HCEC 1CT (cell line): ENCODE measurements around the gene LRP2BP.
"Not testable (repeated sequence)": the region's sequence is repeated elsewhere in the genome, so short reads cannot be mapped to it uniquely, and the experiment has no call there.

Experiments
- DNase-seq: peaks from one replicate; pipeline ENCODE4 v3.0.0-alpha.2; 2017

LRP2BP gene

DNA sequence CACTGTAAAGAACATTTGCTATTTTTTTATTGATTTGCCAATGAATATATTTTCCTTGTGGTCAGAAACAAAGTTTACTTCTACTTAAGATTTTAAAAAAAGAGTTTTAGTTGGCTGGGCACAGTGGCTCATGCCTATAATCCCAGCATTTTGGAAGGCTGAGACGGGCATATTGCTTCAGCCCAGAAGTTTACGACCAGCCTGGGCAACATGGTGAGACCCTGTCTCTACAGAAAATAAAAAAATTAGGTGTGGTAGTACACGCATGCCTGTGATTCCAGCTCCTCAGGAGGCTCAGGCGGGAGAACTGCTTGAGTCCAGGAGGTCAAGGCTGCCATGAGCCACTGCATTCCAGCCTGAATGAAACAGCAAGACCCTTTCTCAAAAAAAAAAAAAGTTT lies 36.8 kb downstream of the LRP2BP start:
- DNase-seq, result no peak

DNA sequence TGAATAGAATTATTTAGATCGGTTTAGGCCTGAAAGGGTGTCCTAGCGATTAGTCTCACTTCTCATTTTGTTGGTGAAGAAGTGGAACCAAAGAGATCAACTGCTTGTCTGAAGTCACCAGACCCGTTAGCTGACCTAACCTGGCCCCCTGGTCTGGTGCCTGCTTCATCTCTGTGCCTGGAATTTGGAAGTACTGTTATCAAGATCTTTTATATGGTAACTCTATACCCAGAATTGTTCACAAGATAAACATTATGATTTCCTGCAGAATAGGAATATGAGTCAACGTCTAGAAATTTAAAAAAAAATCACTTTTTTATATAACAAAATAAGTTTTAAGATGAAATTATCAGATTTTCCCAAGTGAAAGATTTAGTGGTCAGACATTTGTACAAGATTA lies 37.2 kb downstream of the LRP2BP start:
- DNase-seq, result peak; percentile 13

DNA sequence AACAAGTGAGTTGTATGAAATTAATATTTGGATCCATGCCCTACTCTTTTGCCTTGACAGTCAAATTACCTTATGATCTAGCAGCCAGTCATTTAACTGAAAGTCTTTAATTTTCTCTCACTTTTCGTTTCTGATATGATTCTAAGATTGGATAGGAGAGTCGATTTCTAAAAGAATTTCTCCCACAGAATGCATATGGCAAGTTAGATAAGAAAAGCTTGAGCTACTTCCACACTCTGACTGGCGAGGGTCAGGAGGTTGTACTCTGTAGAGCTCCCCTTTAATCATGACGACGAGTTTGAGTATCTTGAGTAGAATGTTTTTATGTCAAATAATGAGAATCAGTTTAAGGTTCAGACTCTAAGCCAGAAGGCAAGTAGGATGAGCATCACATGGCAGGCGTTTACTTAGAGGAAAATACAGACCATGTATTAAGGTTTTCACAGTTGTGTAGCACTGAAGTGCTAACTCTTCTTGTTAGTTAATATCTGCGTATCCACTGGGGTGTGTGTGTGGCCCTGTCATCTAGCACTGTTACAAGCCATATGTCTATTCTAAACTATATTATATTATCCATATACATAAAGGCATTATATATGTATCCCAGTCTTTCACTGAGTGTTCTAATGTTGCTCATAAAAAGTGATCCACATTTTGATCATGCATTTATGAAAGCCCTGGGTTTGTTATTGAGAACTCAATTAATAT lies 37.8 kb downstream of the LRP2BP start:
- no peak for DNase-seq

DNA sequence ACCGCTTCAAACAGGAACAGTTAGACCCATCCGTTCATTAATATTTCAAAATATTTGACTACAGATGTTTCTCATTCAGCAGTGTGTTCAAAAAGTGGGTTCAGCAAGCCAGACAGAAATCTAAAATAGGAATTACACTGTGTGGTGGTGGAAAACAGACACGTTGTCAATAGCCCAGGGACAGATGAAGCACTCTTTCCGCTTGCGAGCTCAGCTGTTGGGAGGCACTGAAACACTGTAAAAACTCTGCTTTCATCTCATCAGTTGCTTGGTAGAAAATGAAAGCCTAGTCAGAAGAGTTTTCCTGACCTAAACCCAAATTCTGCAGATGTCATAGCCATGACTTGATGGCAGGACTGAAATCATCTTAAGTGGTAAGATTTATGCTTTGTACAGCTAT lies 38.5 kb downstream of the LRP2BP start:
- no peak for DNase-seq

DNA sequence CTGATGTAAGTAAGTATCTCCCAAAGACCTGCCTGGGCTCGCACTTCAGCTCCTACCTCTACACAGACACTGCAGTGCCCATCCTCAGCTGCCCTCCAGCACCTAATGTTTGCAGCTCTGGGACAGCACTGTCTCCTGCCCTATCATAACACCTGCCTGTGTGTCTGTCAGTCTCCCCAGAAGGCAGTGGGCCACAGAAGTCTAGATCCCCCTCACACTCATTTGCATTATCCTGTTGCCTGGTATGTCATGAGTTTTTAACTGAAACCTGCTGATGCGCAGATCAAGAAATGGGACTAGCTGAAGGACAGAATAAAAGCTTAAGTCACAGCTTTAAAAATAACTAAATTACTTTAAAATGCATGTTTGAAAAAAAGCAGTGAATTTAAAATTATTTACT lies 43.0 kb downstream of the LRP2BP start:
- DNase-seq, result no peak

DNA sequence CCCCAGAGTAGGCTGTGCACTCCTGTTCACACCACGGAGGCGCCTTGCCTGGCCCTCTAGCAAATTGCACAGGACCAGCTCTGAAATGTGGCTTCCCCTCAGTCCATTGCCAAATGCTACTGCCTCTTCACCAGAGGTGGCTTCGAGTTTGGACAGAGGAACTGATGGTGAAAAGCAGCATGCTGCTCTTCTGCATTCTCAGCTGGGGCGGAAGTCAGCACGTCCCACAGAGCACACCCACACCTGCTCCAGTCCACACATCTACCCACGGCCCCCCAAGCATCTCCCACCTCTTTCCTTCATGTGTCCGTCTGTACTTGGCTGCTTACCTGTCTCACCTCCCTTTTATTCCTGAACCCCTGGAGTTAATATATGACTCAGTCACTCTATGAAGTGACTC lies 43.5 kb downstream of the LRP2BP start:
- DNase-seq, result no peak

DNA sequence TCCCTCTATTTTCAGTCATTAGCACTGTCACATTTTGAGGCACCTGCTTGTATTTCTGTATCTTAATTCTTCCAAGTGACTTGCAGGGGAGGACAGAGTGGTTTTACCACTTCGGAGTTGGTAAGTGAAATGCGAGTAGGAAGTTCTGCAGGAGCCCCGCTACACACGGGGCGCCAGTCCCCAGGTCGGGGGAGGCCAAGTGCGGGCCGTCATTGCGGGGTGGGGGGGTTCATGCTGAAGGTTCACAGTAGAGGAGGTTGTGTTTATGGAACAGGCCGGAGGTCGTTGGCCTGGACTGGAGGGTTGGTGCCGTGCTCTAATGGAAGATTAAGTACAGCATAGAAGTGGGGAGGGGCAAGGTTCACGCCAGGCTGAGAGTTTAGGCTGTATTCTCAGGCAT lies 44.0 kb downstream of the LRP2BP start:
- DNase-seq, result no peak

DNA sequence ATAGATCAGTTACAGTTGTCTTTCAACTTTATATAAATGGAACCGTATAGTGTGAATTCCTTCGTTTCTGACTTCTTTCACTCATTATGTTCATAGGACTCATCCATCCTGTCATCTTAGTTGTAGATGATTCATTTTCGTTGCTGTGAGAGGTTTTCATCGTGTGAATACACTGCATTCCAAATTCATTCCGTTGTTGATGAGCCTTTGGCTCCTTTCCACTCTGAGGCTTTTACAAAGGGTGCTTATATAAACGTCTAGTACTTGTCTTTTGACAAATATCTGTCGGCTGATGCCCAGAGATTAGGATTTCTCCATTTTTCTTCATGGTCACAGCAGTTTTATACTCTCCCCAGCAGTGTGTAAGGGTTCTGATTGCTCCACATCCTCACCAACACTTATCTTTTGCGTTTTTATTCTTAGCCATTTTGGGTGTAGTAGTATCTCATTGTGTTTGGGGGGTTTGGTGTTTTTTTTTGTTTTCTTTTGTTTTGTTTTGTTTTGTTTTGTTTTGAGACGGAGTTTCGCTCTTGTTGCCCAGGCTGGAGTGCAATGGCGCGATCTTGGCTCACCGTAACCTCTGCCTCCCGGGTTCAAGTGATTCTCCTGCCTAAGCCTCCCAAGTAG lies 48.6 kb downstream of the LRP2BP start:
- DNase-seq, result peak; percentile 20

DNA sequence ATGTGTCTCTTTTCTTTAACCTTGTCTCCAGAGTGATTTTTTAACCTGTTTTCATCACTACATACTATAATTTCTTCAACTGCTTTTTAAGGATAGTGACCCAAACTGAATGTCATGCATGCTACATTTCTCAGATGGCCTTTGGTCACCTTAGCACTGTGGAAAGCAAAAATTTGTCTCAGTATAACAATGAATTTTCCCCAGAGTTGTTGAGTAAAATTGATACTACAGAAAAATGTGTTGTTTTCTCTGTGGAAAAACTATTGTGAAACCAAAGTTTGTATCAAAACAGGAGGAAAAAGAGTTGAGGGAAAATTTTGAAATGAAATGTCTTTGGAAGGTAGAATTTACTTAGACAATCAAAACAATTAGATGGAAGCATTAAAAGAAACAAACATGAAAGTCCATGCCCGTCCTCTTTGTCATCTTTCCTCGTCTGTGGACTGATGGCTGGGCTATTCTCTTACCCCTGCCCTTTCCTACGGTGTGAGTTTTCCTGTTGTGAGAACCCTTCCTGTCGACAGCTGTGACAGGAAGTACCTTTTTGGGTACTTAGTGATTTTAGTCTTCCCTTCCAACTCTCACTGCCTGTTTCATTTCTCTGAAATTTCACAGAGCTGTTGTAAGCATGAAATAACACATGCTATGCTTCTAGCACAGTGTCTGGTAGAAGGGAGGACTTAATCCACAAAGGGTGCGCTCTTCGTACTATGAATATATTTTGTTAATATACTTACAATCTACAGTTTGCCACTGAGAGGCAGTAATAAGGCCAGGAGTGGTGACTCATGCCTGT lies 50.8 kb downstream of the LRP2BP start:
- DNase-seq, result no peak

DNA sequence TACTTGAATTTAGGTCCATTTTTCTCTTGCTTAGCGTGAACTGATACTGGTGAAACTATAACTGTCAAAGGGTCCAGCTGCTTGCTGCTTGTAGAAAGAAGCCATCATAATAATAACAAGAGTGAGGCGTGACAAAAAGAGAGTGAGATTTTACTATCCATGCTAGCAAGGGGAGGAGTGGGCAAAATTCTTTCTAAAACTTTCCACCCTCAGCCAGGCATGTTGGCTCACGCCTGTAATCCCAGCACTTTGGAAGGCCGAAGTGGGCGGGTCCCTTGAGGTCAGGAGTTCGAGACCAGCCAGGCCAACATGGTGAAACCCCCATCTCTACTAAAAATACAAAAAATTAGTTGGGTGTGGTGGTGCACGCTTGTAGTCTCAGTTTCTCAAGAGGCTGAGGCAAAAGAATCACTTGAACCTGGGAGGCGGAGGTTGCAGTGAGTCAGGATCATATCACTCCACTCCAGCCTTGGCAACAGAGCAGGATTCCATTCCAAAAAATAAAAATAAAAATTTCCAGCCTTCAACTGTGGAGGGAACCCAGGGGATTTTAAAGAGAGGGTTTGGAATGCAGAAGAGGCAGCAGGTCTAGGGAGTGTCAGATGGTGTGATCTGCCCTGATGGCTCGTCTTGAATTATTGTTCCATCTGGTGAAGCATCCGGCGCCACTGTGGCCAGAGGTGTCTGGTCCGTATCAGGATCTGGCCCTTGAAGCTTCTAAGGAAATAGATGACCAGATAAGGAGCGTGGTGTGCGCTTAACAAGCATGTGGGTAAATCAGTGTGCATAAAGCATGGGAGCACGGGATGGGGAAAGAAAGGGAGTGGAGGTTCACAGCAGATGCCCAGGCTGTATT lies 51.8 kb downstream of the LRP2BP start:
- DNase-seq, result no peak

DNA sequence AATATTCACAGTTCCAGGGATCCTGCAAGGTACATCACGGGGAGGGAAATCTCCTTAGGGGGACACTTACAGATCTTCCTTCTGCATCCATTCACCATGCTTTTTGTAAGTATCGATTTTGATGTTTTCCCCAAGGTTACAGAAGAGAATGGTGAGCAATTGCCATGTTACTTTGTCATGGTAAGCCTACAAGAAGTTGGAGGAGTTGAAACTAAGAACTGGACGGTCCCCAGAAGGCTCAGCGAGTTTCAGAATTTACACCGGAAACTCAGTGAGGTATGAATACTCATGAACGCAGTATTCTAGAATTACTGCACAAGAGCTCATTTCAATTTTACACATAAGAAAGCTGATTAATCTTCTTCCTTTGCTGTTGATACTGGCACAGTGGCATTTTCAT lies 53.9 kb downstream of the LRP2BP start:
- no peak for DNase-seq

DNA sequence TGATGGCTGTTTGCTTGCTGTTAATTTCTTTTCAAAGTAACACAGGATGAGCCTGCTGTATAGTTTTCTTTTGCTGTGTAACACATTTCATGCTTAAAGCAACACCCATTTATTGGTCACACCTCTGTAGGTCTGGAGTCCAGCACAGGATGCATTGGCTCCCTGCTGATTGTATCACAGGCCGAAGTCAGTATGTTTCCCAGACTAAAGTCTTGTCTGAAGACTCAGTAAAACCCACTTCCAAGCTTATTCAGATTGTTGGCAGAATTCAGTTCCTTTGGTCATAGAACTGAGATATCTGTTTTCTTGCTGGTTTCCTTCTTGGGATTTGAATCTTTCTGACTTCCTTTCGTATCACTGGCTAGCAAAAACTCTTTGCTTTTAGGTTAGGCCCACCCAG lies 54.3 kb downstream of the LRP2BP start:
- no peak for DNase-seq

DNA sequence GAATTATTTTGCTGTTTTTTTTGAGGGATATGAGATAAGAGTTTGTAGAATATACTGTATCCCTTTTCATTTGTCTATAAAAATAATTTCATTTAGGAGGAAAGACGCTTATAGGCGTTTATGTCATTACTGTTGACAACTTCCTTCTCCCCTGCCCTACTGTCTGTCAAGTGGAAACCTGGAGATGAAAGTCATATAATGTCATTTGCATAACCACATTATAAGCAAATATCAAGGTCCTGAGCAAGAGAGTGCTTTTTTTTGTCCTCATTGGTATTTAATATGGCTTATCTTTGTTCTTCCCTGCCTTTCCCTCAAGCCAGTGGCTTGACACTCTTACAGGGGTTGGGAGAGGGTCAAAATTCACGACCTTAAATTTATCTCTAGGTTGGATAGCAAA lies 55.8 kb downstream of the LRP2BP start:
- no peak for DNase-seq

DNA sequence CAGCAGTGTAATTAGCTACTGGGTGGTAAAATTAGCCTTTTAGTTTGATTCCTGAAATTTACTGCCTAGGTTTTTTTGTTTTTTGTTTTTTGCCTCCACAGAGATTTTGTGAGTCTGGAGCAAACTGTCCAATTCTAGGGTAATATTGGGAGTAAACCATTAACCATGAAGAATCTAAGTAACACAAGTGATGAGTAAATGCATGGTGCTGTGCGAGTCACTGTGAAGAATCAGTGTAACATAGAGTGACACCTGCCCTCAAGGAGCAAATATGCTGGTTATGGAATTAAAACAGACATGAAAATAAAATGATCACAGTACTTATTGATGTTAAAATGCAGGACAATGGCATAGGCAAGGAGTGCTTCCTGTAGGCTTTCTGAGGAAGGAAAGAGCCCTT lies 60.1 kb downstream of the LRP2BP start:
- no peak for DNase-seq

DNA sequence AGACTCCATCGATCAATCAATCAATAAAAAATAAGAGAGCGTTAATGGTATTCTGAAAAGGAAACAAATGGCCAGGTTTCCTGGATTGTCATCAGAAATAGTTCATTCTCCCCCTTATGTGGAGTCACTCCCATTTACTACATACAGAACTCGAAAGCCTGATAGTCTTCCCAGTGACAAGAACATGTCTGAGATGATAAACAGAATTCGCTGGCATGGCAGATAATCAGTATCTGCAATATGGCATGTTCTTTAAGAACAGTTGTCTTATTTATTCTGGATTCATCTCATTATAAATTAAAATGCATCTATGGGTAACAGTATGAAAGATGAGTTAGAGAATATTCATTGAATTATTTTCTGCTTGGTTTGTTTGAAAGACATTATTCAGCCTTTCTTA lies 61.4 kb downstream of the LRP2BP start:
- no peak for DNase-seq

DNA sequence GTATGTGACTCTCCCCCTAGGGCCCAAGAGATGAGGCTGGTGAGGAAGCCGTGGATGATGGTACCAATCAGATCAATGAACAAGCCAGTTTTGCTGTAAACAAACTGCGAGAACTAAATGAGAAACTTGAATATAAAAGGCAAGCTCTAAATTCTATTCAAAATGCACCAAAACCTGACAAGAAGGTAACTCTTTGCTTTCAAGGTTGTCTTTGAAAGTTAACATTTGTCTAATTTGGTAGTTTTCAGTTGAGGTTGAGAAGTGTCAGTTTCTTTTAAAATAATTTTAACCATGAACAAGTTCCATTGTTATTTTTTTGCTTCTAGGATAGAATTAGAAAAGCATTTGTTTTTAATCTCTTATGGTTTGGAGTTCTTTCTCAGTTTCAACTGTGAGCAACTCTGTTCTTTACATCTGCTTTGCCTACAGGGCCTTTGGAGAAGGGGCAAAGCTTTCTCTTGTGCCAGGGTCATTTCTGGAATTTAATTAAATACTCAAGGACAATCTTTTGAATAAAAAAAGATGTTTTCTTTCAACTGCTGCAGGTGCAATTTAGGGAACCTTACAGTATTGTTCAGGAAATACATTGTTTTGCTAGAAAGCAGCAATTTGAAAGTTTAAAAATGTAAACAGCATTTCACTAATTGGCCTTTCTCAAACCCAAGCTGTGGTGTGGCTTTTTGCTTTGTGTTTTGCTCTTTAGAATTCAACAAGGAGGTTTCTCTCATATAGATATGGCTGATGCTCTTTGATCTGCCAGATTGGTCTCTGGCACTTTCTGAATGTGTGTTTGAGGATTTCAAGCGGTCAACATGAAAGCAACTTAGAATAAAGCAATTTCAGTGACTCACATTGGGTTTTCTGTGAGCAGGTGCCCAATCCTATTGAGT lies 62.9 kb downstream of the LRP2BP start:
- DNase-seq, result no peak

DNA sequence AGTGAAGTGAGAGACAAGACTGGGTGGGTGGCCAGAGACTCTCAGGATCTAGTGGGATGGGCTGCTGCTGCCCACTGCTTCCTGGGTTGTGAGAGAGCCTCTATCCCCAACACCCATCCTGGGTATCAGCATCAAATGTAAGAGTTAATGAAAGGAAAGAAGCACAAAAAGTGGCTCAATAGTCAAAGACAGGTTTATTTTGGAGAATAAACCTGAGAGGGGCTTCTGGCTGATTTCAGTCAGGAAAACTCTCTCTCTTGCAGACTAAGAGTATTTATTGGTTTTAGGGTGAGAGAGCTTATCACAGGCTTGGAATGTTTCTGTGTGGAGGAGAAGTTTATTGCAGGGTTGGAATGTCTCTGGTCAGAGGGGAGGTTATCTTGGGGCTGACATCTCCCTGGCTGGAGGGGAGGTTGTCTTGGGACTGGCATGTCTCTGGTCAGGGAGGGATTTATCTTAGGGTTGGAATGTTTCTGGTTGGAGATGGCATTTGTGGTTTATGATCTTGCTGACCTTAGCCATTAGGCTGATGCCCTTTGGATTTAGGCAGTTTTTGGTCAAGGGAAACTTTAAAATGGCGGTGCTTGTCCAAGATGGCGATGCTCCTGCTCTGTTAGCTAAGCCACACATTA lies 65.7 kb downstream of the LRP2BP start:
- DNase-seq, result not testable (repeated sequence)

DNA sequence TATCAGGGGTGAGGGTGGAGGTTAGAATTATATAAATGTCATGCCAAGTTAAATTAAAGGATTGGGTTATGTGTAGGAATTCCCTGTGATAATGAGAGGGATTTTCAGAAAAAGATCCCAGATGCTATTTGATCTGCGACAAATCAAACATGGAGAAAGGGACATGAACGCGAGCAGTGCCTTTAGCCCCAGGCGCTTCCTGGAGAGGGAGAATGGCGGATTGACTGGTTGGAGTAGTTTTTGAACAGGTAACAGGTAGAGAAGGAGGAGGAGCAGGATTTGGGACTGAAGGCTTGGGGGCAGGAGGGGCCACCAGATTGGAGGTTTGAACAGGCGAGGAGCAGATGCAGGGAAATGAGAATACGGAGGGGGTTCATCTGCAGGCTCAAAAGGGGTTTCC lies 67.1 kb downstream of the LRP2BP start:
- no peak for DNase-seq

DNA sequence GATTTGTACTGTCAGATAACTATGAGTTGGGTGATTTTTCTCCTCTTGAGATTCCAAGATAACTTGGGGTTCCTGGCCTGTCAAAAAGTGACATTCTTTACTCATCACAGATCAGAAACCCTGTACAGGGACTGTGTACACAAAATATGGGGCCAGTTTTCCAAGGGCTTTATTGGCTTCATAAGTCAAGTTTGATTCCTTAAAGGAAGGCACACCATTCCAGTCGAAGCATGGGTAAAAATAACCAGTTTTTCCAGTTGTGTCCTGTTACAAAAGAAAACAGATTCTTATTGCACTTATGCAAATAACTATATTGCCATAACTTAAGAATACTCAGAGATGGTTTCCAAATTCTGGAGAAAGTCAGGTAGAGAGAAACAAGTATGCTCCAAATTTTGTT lies 70.0 kb downstream of the LRP2BP start:
- DNase-seq, result not testable (repeated sequence)

DNA sequence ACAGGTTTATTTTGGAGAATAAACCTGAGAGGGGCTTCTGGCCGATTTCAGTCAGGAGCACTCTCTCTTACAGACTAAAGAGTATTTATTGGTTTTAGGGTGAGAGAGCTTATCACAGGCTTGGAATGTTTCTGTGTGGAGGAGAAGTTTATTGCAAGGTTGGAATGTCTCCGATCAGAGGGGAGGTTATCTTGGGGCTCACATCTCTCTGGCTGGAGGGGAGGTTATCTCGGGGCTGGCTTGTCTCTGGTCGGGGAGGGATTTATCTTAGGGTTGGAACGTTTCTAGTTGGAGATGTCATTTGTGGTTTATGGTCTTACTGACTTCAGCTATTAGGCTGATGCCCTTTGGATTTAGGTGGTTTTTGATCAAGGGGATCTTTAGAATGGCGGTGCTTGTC lies 71.4 kb downstream of the LRP2BP start:
- not testable (repeated sequence) for DNase-seq

DNA sequence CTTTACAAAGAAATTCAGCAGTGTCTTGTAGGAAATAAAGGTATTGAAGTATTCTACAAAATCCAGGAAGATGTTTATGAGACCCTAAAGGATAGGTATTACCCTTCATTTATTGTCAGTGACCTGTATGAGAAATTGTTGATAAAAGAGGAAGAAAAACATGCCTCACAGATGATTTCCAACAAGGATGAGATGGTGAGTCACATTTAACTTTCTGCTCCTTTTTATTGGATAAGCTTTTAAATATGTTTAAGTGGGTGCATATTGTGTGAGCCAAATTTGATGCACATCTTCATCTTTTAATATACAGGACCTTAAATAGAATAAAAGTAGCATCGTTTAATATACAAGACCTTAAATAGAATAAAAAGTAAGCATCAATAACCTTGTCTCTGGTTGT lies 72.1 kb downstream of the LRP2BP start:
- no peak for DNase-seq

DNA sequence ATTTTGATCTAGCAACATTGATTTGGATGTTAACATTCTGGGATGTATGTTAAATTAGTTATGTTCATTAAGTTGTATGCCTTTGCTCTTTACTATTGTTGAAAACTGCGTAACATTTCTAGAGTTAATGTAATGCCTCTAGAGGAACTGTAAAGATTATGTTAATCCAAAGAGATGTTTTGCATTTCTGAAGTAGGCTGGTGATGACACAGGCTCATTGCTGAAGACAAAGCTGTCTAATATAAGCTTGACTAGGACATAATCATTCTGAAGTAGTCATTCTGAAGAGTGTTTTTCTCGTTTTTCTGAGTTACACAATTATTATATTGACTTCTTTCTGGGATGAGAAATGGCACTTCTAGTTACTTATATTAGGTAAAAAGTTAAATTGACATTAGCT lies 72.9 kb downstream of the LRP2BP start:
- no peak for DNase-seq
